Measurements from ENCODE around the gene SEC31A.

Gene SEC31A

DNA sequence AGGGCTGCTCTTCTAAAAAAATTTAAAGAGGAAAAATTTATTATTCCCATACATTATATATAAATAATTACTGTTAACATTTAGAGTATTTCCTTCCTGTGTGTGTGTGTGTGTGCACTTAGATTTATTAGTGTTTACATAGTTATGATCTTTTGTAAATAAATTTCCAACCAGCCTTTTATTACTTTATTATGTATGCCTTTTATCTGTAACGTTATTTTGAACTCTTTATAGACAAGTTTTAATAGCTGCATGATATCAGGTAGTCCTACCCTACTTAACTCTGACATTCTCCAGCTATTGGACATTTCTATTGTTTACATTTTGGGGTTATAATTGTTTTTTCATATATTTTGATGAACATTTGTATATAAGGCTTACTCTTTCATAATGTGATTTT, 18.4 kb upstream of the SEC31A start:
- no peak for TF ChIP-seq Cebpa-rat (IDR thresholded peaks at IDR 0.05)
- H3K4me3 ChIP-seq, result no peak overlapping the region
- H3K9ac ChIP-seq, result no peak overlapping the region
- H3K4me1 ChIP-seq, result peaks cover 0 to 13% (median 5%) of the 10 kb centered on the region in 10 experiments; a peak in 10 of 20 replicates
- H3K36me3 ChIP-seq, result peaks cover 0 to 67% (median 38%) of the 10 kb centered on the region in 11 experiments; a peak in 19 of 22 replicates
- H3K4me2 ChIP-seq, result no peak overlapping the region
- H4K20me1 ChIP-seq, result no peaks in the 10 kb centered on the region
- no peaks in the 10 kb centered on the region for H3K27me3 ChIP-seq
- no peak overlapping the region for H3K27ac ChIP-seq
- peaks cover 0 to 5% (median 0%) of the 10 kb centered on the region in 11 experiments; a peak in 1 of 22 replicates for H3K9me3 ChIP-seq (replicated peaks in 1 of 11)

DNA sequence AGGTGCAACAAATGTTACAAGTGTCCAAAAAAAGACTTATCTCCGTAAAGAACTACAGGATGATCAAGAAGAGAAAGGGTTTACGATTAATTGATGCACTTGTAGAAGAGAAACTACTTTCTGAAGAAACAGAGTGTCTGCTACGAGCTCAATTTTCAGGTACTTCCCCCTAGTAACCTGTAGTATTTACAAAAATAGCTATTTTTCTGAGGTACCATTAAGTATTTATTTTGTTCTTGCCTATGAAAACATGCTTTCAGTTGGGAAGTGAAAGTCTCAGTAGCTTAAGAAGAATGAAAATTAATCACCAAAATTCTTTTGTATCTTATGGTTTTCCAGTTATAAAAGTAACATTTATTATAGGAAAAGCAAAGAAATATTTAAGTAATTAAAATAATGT, 15.5 kb upstream of the SEC31A start:
- Histone ChIP-seq H3K36me3 (peaks cover 0 to 49% (median 35%) of the 10 kb centered on the region in 11 experiments; a peak in 19 of 22 replicates), H3K9ac (no peak overlapping the region), H3K9me3 (replicated peaks in 1 of 11) (no peaks in the 10 kb centered on the region), H3K4me3 (no peak overlapping the region), H3K27ac (no peak overlapping the region), H3K4me1 (peaks cover 10 to 28% (median 16%) of the 10 kb centered on the region in 10 experiments), H3K4me2 (no peak overlapping the region), H4K20me1 (no peaks in the 10 kb centered on the region), H3K27me3 (no peaks in the 10 kb centered on the region)
- no peak for TF ChIP-seq Cebpa-rat (IDR thresholded peaks at IDR 0.05)

DNA sequence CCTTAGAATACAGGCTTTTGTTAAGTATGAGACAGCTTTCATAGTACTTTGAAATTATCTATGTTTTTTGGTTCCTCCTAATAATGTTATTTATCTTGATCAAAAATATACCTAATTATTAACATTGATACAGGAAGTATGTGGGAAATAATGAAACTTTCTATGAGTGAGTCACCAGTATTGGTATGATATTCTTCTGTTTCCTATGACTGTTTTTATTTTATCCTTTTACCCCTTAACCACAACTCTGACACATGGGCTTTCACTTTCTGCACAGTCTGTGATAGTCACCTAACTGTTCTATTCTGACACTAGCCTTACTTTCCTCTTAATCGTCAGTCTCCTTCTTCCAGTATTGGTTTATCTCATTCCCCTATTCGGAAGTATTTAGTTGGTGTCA, 14.3 kb upstream of the SEC31A start:
- H3K4me2 ChIP-seq, result peak overlapping the region in 5 of 11 experiments; percentile 16 to 48 (median 31); a peak in 5 of 22 replicates
- no peaks in the 10 kb centered on the region for H3K9me3 ChIP-seq (replicated peaks in 1 of 11)
- no peak overlapping the region for H3K9ac ChIP-seq
- no peaks in the 10 kb centered on the region for H3K27me3 ChIP-seq
- no peak for TF ChIP-seq Cebpa-rat (IDR thresholded peaks at IDR 0.05)
- H4K20me1 ChIP-seq, result no peaks in the 10 kb centered on the region; a peak in 2 of 22 replicates
- no peak overlapping the region for H3K27ac ChIP-seq
- H3K4me1 ChIP-seq, result peaks cover 11 to 29% (median 17%) of the 10 kb centered on the region in 10 experiments
- no peak overlapping the region for H3K4me3 ChIP-seq
- peaks cover 0 to 38% (median 28%) of the 10 kb centered on the region in 11 experiments; a peak in 18 of 22 replicates for H3K36me3 ChIP-seq

DNA sequence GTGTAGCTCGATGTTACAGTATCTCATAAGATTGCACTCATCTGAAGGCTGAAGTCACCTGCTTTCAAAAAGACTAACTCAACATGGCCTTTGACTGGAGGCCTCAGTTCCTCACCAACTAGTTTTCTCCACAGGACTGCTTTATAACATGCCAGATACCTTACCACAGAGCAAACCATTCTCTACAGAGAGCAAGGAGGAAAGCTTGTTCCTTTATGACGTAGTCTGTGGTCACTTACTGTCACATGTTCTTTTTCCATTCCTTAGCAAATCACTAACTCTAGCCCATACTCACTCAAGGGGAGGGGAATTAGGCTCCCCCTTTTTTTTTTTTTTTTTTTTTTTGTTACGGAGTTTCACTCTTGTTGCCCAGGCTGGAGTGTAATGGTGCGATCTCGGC, 12.8 kb upstream of the SEC31A start:
- Histone ChIP-seq H3K4me1 (peaks cover 11 to 34% (median 19%) of the 10 kb centered on the region in 10 experiments), H3K27ac (no peak overlapping the region), H3K4me3 (no peak overlapping the region), H3K9ac (no peak overlapping the region), H3K4me2 (peak overlapping the region in 2 of 11 experiments; percentile 30 to 39; a peak in 2 of 22 replicates), H4K20me1 (peaks cover 0 to 14% (median 8%) of the 10 kb centered on the region in 11 experiments; a peak in 11 of 22 replicates), H3K9me3 (replicated peaks in 1 of 11) (no peaks in the 10 kb centered on the region), H3K27me3 (no peaks in the 10 kb centered on the region), H3K36me3 (peaks cover 0 to 33% (median 25%) of the 10 kb centered on the region in 11 experiments; a peak in 18 of 22 replicates)
- TF ChIP-seq Cebpa-rat (IDR thresholded peaks at IDR 0.05), result no peak

DNA sequence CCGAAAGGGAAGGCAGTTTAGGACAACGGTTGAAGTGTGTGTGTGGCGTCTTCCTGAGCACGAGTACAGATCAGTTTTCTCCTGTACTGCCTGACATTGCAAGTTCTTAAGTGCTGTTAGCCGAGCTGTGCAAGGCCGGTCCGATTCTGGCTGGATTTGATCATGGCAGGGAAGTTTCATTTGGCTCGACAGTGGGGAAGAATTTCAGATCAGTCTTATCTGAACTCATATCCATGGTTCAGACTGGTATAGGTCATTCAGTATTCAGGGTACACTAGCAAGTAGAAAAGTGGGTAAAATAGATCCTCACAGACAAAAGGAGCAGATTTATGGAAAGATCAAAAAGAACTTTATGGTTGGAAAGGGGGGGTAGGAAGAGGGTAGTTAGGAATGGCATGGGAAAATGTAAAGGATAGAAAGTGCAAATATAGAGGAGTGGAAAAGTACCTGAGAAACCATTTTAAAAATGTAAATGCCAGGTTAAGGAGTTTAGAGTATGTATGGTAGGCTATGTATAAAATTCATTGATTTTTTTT, 10.3 kb upstream of the SEC31A start:
- peak overlapping the region; percentile 85 to 95 (median 92) for H3K27ac ChIP-seq
- peaks cover 22 to 58% (median 39%) of the 10 kb centered on the region in 10 experiments for H3K4me1 ChIP-seq
- H4K20me1 ChIP-seq, result peaks cover 6 to 39% (median 33%) of the 10 kb centered on the region in 11 experiments; a peak in 19 of 22 replicates
- no peak for TF ChIP-seq Cebpa-rat (IDR thresholded peaks at IDR 0.05)
- H3K9ac ChIP-seq, result peak overlapping the region; percentile 82 to 91 (median 89)
- H3K4me2 ChIP-seq, result peak overlapping the region; percentile 68 to 93 (median 82)
- H3K27me3 ChIP-seq, result no peaks in the 10 kb centered on the region
- no peaks in the 10 kb centered on the region for H3K9me3 ChIP-seq (replicated peaks in 1 of 11)
- H3K4me3 ChIP-seq, result peak overlapping the region; percentile 65 to 83 (median 74)
- H3K36me3 ChIP-seq, result peaks cover 14 to 26% (median 16%) of the 10 kb centered on the region in 11 experiments; a peak in 21 of 22 replicates

DNA sequence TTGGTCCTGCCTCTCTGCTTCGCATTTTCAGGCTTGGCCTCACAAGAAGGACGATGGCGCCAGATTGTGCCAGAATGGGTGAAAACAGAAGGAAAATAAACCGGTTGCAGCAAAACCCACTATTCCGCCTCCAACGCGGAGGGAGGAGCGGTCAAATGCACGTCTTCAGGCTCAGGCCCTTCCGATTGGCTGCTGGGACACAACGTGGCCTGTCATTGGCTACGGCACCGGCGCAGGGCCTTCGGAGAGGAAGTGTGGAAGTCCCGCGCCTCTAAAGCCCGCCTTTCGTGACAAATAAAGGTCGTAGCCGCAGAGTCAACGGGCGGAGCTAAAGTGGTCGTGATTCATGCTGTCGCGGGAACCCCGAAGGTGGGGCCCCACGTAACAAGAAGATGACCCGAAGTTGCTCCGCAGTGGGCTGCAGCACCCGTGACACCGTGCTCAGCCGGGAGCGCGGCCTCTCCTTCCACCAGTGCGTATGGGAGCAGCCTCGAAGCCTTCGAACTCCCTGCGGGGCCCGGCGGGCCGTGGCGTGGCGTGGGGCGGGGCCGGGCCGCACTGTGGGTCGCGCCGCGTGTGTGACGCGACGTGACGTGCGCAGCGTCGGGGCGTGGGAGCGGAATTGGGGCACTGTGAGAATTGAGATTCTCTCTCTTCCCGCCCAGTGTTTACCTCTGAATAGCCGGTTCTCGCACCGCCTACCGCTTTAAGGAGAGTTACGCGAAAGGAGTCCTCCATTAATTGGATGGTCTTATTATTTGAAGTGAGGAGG, 9.6 kb upstream of the SEC31A start, which contains the start of gene THAP9:
THAP9 (plus strand) TSS at position 325 of the 772 bp plus-strand sequence; CDS start at position 393, 68 bp downstream.
- Histone ChIP-seq H3K36me3 (peaks cover 17 to 26% (median 21%) of the 10 kb centered on the region in 11 experiments; a peak in 21 of 22 replicates), H3K9me3 (replicated peaks in 1 of 11) (no peaks in the 10 kb centered on the region), H3K9ac (peak within 1 kb of the TSS; percentile 82 to 91 (median 89)), H3K27ac (peak within 1 kb of the TSS; percentile 85 to 95 (median 92)), H3K27me3 (no peaks in the 10 kb centered on the region), H4K20me1 (peaks cover 9 to 44% (median 37%) of the 10 kb centered on the region in 11 experiments; a peak in 19 of 22 replicates), H3K4me1 (peaks cover 22 to 59% (median 40%) of the 10 kb centered on the region in 10 experiments), H3K4me2 (peak within 1 kb of the TSS; percentile 81 to 97 (median 87)), H3K4me3 (peak within 1 kb of the TSS; percentile 65 to 83 (median 74))
- TF ChIP-seq Cebpa-rat (IDR thresholded peaks at IDR 0.05), result no peak; a peak in 1 of 22 replicates

DNA sequence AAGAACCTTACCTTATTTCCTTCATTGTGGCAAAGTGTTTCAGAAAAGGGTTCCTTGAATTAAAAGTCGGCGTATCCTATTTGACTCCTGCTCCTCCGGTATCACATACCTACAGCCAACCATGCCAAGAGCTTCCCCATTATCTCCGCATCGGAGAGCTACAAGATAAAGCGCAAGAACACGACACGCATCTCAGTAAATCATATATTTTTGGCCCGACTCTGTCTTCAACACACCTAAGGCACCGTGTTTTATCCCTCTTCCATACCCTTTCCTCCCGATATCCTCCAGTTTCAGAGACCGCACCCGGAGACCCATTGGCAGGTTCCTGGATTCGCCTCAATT, 9.1 kb upstream of the SEC31A start:
- Histone ChIP-seq H4K20me1 (peaks cover 9 to 44% (median 37%) of the 10 kb centered on the region in 11 experiments; a peak in 19 of 22 replicates), H3K4me1 (peaks cover 22 to 54% (median 38%) of the 10 kb centered on the region in 10 experiments), H3K36me3 (peaks cover 23 to 30% (median 27%) of the 10 kb centered on the region in 11 experiments; a peak in 21 of 22 replicates), H3K27me3 (no peaks in the 10 kb centered on the region), H3K4me2 (peak overlapping the region; percentile 74 to 97 (median 87)), H3K9me3 (replicated peaks in 1 of 11) (no peaks in the 10 kb centered on the region), H3K4me3 (peak overlapping the region; percentile 65 to 83 (median 74)), H3K9ac (peak overlapping the region; percentile 81 to 91 (median 88)), H3K27ac (peak overlapping the region; percentile 85 to 95 (median 92))
- no peak for TF ChIP-seq Cebpa-rat (IDR thresholded peaks at IDR 0.05)

DNA sequence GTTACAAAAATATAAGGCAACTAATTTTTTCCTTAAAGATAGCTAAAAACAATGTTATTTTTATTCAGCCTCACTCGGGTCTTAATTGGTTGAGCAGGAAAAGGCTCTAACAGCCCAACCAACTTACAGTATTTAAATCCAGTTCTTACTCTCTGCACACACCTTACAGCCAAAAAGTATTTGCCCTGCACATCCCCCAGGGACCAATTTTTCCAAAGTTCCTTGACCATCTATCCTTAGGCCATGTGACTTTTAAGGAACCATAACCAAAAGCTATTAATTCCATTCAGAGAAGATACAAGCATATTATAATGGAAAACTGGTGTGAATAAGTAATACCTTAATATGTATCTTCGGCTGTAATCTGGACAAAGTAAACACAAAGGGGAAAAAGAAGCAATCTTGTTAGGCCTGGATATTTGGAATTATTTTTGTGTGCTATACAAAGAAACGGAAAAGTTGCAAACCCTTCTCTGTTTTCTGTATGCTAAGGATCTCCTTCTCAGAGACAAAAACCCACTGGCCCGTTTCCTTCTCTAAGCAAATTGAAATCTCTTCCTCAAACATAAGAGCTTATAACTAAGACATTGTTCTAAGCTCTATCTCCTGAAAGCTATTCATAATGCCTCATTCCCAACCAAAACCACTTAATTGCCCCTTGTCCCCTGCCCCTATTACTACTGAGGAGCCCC, 8.6 kb upstream of the SEC31A start:
- H3K4me1 ChIP-seq, result peaks cover 22 to 50% (median 39%) of the 10 kb centered on the region in 10 experiments
- H3K36me3 ChIP-seq, result peaks cover 27 to 35% (median 32%) of the 10 kb centered on the region in 11 experiments
- no peaks in the 10 kb centered on the region for H3K9me3 ChIP-seq (replicated peaks in 1 of 11)
- H3K4me3 ChIP-seq, result peak overlapping the region; percentile 65 to 83 (median 74)
- peak overlapping the region; percentile 81 to 91 (median 88) for H3K9ac ChIP-seq
- H3K27me3 ChIP-seq, result no peaks in the 10 kb centered on the region
- peak overlapping the region; percentile 85 to 95 (median 92) for H3K27ac ChIP-seq
- TF ChIP-seq Cebpa-rat (IDR thresholded peaks at IDR 0.05), result no peak
- H4K20me1 ChIP-seq, result peaks cover 9 to 48% (median 37%) of the 10 kb centered on the region in 11 experiments; a peak in 19 of 22 replicates
- H3K4me2 ChIP-seq, result peak overlapping the region; percentile 74 to 97 (median 87)
